Panc1 (cell line): Measurements from ENCODE around the gene EPYC.

Experiments
- SIN3A ChIP-seq: IDR thresholded peaks from 2 replicates; pipeline ENCODE4 v1.6.1; 2012; ENCODE audit warnings: low read depth, mild to moderate bottlenecking, low read length, moderate library complexity, borderline replicate concordance; ENCODE audit not compliant: insufficient read depth
- TF ChIP-seq, protein P1 (sequence below): fragments of 450-650 bp; IDR thresholded peaks from 2 replicates; pipeline ENCODE4 v1.5.1; 2017; ENCODE audit warnings: mild to moderate bottlenecking

DNA sequence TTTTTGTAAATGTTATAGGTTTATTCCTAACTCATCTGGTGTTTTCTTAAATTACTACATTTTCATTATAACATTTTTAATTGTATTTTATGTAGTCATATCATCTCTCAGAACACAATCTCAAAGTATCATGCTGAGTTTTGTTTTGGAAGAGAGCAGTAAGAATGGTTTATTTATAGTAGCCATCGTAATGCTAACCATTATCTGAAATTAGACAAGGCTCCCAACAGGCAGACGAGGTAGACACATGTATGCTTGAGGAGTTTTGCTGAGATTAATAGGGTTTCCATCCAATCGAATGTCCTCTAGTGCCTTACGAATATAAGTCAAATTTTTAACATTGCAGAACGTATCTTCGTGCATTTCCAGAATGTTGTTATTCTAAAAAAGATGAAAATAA is 40.8 kb downstream of the EPYC start:
- no peak for TF ChIP-seq SIN3A
- TF ChIP-seq, protein P1, sequence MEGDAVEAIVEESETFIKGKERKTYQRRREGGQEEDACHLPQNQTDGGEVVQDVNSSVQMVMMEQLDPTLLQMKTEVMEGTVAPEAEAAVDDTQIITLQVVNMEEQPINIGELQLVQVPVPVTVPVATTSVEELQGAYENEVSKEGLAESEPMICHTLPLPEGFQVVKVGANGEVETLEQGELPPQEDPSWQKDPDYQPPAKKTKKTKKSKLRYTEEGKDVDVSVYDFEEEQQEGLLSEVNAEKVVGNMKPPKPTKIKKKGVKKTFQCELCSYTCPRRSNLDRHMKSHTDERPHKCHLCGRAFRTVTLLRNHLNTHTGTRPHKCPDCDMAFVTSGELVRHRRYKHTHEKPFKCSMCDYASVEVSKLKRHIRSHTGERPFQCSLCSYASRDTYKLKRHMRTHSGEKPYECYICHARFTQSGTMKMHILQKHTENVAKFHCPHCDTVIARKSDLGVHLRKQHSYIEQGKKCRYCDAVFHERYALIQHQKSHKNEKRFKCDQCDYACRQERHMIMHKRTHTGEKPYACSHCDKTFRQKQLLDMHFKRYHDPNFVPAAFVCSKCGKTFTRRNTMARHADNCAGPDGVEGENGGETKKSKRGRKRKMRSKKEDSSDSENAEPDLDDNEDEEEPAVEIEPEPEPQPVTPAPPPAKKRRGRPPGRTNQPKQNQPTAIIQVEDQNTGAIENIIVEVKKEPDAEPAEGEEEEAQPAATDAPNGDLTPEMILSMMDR, result no peak
